SIG-M5 treated with dmso at 0.1 percent for 504 hours (cell line): ENCODE results near the gene NPS.

Source experiments
- DNase-seq: peaks from one replicate; lab custom pipeline; 2025; ENCODE audit not compliant: unreplicated experiment; lab: John Stamatoyannopoulos, UW

The NPS gene

DNA sequence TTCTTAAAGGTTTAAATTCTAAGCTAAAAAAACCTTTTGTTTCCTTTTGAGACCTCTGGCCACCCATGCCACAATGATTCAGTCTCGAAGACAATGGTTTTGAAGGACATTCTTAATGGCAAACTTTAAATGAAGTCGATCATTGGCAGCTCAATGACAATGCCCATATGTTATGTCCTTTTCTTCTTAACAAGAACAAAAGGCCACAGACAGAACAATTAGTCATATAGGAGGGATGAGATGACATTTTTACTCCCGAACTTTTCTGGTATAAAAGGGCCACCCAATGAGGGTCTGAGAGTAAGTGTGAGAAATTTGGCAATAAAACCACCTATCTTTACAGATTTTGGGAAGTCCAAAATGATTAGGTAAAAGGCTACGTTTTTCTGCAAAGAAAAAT lies at the start of gene NPS:
NPS (plus strand) TSS at position 301 of the 400 bp plus-strand sequence; CDS start at position 361, 60 bp downstream.
- DNase-seq: no peak

DNA sequence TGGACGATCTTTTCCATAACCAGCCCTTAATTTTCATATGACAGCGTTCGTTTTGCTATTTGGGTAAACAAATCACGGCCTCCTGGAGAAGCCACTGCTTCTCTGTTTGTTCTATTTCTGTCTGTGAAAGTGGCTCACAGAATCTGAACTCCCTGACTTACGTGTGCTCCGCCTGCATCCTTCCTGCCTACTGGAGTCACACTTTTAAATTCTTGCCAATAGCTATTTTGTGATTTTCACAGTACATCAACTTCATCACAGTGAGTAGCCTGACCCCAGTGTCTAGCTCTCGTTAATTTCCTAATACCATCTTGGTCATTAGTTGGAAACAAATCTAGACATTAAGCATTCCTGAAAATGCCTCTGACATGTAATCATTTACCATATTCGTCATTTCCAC lies 49.0 kb upstream of the NPS start:
- no peak for DNase-seq

DNA sequence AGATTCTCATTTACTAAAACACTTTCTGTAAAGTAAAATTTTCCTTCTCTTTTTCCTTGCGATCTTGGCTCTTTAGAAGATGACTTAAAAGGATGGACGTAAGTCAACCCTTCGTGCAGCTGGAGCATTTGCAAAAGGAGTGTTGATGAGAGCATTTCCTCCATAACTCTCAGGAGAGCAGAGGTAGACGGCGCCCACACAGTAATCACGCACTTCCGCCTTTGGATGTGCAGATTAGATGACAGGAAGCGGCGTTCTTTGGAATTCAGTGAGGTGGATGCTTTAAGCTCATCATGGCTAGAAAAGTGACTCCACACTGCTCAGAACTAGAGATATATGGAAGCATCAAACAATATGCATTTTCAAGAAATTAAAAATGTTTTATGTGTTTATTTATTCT lies 43.0 kb upstream of the NPS start:
- DNase-seq: no peak

GRCh38 chr10:127522298-127522697 lies 26.8 kb upstream of the NPS start:
- no peak for DNase-seq

DNA sequence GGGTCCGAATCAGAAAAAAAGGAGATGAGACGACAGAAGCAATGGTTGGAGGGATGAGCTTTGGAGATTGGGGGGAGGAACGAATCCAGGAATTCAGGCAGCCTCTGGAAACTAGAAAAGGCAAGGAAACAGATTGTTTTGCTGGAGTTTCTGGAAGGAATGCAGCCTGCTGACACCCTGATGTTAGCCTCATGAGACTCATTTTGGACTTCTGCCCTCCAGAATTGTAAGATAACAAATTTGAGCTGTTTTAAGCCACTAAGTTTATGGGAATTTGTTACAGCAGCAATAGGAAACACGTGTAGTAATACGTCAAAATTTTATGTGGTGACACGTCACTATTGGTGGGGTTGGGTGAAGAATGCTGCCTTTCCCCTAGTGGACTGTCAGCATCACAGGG lies 25.6 kb upstream of the NPS start:
- no peak for DNase-seq

GRCh38 chr10:127524229-127524628 lies 24.9 kb upstream of the NPS start:
- DNase-seq: no peak

- DNase-seq: no peak
Measured at GRCh38 chr10:127524908-127525665, 24.0 kb upstream of the NPS start.

GRCh38 chr10:127525686-127526085 lies 23.4 kb upstream of the NPS start:
- no peak for DNase-seq

- DNase-seq: no peak
Measured at GRCh38 chr10:127526161-127526560, 22.9 kb upstream of the NPS start.

GRCh38 chr10:127527320-127527719 lies 21.8 kb upstream of the NPS start:
- no peak for DNase-seq

DNA sequence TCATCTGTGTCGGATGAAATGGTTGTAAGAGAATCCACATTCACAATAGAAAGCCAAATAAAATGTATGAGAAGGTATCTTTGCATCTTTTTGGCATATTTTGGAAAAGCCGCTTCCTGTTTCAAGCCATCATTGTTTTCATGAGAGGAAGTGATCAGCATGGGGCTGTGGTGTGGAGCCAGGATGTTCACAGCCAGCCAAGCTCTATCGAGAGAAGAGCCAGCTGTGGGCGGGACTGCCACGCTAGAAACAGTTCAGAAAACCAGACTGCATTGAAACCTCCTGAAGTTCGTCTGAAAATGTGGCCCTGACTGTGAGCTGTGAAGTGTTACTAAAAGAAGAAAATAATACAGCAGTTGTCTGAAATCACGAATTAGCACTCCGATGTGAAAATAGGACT lies 21.2 kb upstream of the NPS start:
- no peak for DNase-seq

GRCh38 chr10:127532193-127532592 lies 16.9 kb upstream of the NPS start:
- no peak for DNase-seq

DNA sequence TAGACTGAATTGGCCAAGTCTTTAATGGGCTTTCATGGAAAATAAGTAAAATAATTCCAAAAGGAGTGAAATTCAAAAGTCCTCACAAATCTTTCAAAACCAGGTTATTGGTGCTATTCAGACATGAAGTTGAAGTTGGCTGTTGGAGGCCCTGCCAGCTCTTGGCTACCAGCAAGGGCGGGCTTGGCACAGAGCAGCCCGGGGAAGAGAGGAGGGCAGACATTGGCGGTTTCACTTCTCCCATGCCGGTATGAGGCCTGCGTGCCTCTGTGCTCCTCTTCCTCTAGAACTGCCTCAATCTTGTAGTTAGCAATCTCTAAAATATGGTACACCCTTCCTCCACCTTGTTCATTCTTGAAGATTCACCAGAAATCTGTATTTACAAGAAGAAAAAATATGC lies 16.4 kb upstream of the NPS start:
- no peak for DNase-seq

DNA sequence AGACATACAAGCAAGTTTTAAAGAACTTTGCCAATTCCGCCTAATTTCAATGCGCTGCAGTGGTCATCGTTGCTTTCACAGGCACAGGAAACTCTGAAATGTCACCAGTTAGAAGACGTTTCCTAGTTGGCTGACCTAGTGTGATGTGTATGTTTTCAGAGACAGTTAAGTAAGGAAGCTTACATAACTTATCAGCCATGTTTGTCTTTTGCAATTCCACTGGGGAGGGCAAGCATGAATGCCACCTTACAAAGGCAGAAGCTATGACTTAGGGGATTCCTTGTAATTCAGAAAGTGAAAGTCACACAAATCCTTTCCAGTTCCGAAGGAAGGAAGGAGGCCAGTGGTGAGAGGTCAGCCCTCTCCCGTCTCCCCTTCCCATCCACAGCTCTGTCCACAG lies 15.0 kb upstream of the NPS start:
- DNase-seq: no peak

- DNase-seq: no peak
Measured at GRCh38 chr10:127534496-127534895, 14.6 kb upstream of the NPS start.

DNA sequence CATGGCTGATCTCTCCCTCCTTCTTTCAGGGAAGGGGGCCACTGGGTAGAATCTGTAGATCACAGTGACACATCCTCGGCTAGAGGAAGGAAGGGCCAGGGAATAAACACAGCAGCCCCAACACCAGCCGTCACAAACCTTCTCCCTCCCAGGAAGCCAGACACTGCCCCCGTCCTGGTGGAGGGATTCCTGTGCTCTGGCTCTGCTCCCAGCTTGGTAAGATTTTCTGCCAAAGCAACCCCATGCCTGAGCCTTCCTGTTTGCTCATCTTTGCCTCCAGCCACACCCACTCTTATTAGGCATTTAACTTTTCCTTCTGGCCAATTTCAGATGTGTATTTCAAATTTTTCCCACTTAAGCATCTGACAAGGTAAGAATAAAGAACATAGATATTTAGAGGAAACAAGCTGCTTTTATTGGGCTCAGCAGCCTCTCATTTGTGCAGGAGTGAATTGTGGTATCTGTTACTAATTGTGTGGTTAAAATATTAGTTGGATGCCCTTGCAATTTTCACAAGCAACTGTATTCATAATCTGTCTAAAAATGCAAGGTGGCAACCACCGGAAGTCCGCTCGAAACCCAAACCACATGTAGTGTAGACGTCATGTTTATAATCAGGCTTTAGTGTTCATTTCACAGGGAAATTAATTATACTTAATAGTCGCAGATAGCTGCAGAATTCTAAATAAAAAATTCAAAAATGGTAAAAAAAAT lies 13.2 kb upstream of the NPS start:
- DNase-seq: no peak

DNA sequence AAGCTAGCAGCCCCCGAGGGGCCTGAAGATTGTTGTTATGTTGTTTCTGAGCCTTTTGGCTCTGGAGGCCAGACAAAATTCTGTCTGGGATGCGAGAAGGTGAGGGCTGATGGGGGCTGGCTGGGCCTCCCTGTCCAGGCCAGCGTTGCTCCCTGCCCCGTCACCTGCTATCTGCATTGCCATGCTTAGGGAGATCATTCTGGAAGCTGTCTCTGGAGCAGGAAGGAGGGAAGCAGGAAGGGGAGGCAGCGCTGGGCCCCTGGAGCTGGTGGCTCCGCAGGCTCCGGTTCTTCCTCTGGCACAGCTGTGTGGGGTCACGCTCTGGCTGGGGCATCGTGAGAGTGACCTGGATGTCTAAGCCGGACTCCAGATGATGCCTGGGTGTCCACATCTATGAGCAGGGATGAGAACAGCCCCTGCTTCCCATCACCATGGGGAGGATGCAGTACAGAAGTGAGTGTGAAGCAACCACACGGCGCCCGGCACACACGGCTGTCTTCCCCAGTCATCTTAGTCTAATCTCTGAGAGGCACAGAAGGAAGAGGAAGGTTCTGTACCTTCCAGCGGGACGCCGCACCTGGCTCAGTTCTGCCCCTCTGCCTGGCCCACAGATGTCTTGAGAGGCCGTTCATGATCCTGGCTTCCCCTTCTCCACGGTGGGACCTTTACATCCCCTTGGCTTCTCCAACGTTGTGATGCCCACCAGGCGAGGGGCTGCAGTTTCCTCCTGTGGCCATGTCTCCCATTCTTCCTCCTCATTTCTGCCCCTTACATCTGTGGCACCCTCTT lies 11.9 kb upstream of the NPS start:
- no peak for DNase-seq

GRCh38 chr10:127537924-127538323 lies 11.2 kb upstream of the NPS start:
- DNase-seq: no peak

GRCh38 chr10:127548022-127548421 lies 1.1 kb upstream of the NPS start:
- no peak for DNase-seq

- DNase-seq: no peak
Measured at GRCh38 chr10:127550861-127551260, 1.8 kb downstream of the NPS start.

DNA sequence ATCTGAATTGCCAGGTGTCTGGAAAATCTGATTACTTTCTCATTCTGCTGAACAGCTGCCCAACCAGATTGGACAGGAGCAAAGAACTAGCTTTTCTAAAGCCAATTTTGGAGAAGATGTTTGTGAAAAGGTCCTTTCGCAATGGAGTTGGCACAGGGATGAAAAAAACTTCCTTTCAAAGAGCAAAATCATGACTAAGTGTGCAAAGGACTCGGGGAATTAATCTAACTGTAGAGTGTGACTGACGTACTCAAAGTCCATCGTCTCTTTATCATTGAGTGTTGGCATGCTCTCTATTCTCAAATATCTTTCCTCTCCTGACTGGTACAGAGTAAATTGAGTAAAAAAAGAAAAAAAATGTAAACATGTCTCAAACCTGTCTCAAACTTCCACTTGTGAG lies 3.3 kb downstream of the NPS start:
- DNase-seq: no peak

DNA sequence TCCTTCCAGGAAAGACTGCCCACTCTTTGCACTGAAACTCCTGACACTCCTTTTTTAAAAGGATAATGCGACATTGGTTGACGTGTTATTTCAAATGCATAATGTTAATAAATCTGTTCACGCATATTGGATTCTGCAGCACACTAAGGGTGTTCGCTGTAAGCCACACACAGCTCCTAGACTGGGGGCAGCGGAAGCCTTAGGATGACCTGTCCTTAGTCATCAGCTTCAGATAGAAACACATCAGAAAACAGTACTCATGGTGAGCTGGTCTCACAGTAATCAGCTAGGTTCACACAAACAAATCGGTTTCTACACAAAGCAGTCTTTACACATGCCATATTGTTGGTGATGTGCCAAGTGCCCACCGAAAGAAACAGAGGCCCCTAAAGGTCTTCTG lies 4.3 kb downstream of the NPS start:
- no peak for DNase-seq
